Measurements from ENCODE around the gene ACTL7A.

DNA sequence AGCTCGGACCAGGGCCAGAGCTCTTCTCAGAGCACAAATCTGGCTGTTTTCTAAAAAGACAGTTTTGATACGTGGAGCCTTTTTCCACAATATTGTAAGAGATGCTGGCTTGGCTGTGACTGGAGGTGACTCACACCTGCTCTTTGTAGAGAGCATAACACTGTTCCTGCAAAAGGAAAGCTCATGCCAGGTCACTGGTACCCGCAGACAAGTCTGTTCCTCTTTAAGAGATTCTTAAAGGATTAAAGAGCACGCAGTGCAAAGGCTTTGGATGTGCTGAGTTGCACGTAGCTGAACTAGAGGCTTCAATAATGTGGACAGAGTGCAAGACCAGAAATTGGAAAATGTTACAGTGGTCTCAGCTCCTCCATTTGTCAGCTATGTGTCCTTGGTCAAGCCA is 25.3 kb upstream of the ACTL7A start:
- TF ChIP-seq, protein P1, sequence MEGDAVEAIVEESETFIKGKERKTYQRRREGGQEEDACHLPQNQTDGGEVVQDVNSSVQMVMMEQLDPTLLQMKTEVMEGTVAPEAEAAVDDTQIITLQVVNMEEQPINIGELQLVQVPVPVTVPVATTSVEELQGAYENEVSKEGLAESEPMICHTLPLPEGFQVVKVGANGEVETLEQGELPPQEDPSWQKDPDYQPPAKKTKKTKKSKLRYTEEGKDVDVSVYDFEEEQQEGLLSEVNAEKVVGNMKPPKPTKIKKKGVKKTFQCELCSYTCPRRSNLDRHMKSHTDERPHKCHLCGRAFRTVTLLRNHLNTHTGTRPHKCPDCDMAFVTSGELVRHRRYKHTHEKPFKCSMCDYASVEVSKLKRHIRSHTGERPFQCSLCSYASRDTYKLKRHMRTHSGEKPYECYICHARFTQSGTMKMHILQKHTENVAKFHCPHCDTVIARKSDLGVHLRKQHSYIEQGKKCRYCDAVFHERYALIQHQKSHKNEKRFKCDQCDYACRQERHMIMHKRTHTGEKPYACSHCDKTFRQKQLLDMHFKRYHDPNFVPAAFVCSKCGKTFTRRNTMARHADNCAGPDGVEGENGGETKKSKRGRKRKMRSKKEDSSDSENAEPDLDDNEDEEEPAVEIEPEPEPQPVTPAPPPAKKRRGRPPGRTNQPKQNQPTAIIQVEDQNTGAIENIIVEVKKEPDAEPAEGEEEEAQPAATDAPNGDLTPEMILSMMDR (IDR thresholded peaks at IDR 0.05) = no peak
- TF ChIP-seq POLR2A (IDR thresholded peaks at IDR 0.05) = no peak
